ENCODE measurements around the gene CD300A.

The CD300A gene

DNA sequence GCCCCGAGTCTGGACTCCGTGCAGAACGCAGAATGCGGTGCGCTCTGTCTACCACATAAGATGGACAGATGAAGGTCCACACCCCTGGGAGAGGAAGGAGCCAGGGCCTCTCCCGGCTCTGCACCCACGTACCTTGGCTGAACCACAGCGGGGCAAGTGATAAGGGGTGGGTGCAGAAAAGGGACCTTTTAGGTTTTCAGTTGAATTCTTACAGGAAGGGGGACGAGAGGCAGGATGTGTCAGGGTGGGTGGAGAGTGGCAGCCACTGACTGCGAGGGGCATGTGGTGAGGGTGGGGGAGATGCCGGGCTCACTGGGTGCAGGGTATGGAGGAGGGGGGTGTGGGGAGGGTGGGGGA lies 372 bp downstream of the CD300A start:
- H3K36me3 ChIP-seq (ENCODE audit: control insufficient read depth in 2 of 2, insufficient read depth in 1 of 2, low read length in 2 of 2), result no peaks in the 10 kb centered on the region; a peak in 1 of 3 replicates
- POLR2A ChIA-PET, result no interaction called here
- H3K9me3 ChIP-seq (ENCODE audit: control insufficient read depth, insufficient read depth, low read depth, low read length), result no peaks in the 10 kb centered on the region
- no peak overlapping the region for H3K27ac ChIP-seq (ENCODE audit: extremely low read depth, low read depth, low read length)
- H3K4me3 ChIP-seq (ENCODE audit: low read depth, low read length), result no peak overlapping the region
- CTCF ChIA-PET, result interaction anchor here (0.8 to 1.2 kb wide), 4 partner anchors 11 to 88 kb away, joined by 3 to 6 read pairs (median 4); no protein-coding TSS in a partner anchor
- TF ChIP-seq, protein P1, sequence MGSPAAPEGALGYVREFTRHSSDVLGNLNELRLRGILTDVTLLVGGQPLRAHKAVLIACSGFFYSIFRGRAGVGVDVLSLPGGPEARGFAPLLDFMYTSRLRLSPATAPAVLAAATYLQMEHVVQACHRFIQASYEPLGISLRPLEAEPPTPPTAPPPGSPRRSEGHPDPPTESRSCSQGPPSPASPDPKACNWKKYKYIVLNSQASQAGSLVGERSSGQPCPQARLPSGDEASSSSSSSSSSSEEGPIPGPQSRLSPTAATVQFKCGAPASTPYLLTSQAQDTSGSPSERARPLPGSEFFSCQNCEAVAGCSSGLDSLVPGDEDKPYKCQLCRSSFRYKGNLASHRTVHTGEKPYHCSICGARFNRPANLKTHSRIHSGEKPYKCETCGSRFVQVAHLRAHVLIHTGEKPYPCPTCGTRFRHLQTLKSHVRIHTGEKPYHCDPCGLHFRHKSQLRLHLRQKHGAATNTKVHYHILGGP (tag by site-specific recombination; IDR thresholded peaks at IDR 0.05), result no peak
- TF ChIP-seq ZNF175 (tag by site-specific recombination; IDR thresholded peaks at IDR 0.05) (no peak), ZNF239 (tag by site-specific recombination; IDR thresholded peaks at IDR 0.05) (no peak), ZNF510 (tag by site-specific recombination; IDR thresholded peaks at IDR 0.05; ENCODE audit: insufficient replicate concordance) (no peak), ZNF549 (tag by site-specific recombination; IDR thresholded peaks at IDR 0.05) (no peak), ZNF626 (tag by site-specific recombination; IDR thresholded peaks at IDR 0.05) (no peak), SP7 (tag by site-specific recombination; IDR thresholded peaks at IDR 0.05) (no peak), ZNF785 (tag by site-specific recombination; IDR thresholded peaks at IDR 0.05) (no peak), ZNF529 (tag by site-specific recombination; IDR thresholded peaks at IDR 0.05; ENCODE audit: insufficient replicate concordance) (no peak), ZNF416 (tag by site-specific recombination; IDR thresholded peaks at IDR 0.05) (no peak), ZNF354C (tag by site-specific recombination; IDR thresholded peaks at IDR 0.05; ENCODE audit: borderline replicate concordance, low read depth) (no peak)
- TF ChIP-seq, protein P2, sequence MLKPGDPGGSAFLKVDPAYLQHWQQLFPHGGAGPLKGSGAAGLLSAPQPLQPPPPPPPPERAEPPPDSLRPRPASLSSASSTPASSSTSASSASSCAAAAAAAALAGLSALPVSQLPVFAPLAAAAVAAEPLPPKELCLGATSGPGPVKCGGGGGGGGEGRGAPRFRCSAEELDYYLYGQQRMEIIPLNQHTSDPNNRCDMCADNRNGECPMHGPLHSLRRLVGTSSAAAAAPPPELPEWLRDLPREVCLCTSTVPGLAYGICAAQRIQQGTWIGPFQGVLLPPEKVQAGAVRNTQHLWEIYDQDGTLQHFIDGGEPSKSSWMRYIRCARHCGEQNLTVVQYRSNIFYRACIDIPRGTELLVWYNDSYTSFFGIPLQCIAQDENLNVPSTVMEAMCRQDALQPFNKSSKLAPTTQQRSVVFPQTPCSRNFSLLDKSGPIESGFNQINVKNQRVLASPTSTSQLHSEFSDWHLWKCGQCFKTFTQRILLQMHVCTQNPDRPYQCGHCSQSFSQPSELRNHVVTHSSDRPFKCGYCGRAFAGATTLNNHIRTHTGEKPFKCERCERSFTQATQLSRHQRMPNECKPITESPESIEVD (tag by site-specific recombination; IDR thresholded peaks at IDR 0.05), result no peak
- H3K4me1 ChIP-seq (ENCODE audit: control insufficient read depth, insufficient read depth, low read length), result no peaks in the 10 kb centered on the region

DNA sequence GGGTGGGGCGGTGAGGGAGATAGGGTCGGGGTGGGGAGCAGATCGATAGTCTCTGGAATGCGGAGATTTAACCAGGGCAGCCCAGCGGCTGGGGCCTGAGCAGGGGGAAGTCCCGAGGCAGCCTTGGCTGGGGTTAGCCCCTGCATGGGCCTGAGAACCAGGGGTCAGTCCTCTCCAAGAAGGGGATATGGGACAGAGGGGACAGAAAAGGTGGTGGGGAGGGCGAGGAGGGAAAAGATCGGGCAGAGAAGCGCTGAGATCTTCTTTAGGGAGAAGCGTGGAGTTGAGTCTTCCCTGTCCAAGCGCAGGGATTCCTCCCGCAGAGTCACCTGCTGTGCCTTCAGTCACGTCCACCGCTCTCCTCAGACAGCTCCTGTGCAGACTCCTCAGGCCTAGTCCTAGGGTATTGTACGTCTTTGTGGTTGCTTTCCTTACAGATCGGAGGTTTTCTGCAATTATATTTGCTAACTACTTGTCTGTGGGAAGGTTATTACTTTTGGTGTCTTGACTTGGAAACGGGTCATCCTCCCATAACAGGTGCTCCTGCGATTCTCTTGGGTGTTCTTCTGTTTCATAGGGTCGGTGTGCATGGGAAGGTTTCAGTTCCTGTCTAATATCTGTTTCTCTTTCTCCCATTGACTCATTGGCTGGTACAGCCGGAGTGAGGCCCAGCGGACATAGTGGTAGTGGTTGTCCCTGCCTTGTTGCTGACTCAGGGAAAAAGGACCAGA lies 952 bp downstream of the CD300A start:
- Histone ChIP-seq H3K4me1 (ENCODE audit: control insufficient read depth, insufficient read depth, low read length) (no peaks in the 10 kb centered on the region), H3K9me3 (ENCODE audit: control insufficient read depth, insufficient read depth, low read depth, low read length) (no peaks in the 10 kb centered on the region), H3K4me3 (ENCODE audit: low read depth, low read length) (no peak overlapping the region), H3K36me3 (ENCODE audit: control insufficient read depth in 2 of 2, insufficient read depth in 1 of 2, low read length in 2 of 2) (no peaks in the 10 kb centered on the region; a peak in 1 of 3 replicates), H3K27ac (ENCODE audit: extremely low read depth, low read depth, low read length) (no peak overlapping the region)
- CTCF ChIA-PET, result interaction anchor here (0.8 to 2.0 kb wide), 6 partner anchors 9 to 99 kb away, joined by 3 to 9 read pairs (median 4); no protein-coding TSS in a partner anchor
- POLR2A ChIA-PET, result no interaction called here
- TF ChIP-seq ZNF146 (tag by site-specific recombination; IDR thresholded peaks at IDR 0.05) (no peak), OVOL3 (tag by site-specific recombination; IDR thresholded peaks at IDR 0.05) (no peak), ZNF664 (tag by site-specific recombination; IDR thresholded peaks at IDR 0.05) (no peak), KLF10 (tag by site-specific recombination; IDR thresholded peaks at IDR 0.05) (no peak), ZNF155 (tag by site-specific recombination; IDR thresholded peaks at IDR 0.05) (no peak), ZNF701 (tag by site-specific recombination; IDR thresholded peaks at IDR 0.05) (no peak), ZNF223 (tag by site-specific recombination; IDR thresholded peaks at IDR 0.05) (no peak), ZBTB1 (tag by site-specific recombination; IDR thresholded peaks at IDR 0.05) (no peak), ZFP69B (tag by site-specific recombination; IDR thresholded peaks at IDR 0.05) (no peak), ZNF202 (tag by site-specific recombination; IDR thresholded peaks at IDR 0.05; ENCODE audit: borderline replicate concordance) (no peak), ZNF585B (tag by site-specific recombination; IDR thresholded peaks at IDR 0.05) (no peak), ZNF549 (tag by site-specific recombination; IDR thresholded peaks at IDR 0.05) (no peak), ZNF610 (tag by site-specific recombination; IDR thresholded peaks at IDR 0.05; ENCODE audit: borderline replicate concordance) (no peak)
- TF ChIP-seq, protein P3, sequence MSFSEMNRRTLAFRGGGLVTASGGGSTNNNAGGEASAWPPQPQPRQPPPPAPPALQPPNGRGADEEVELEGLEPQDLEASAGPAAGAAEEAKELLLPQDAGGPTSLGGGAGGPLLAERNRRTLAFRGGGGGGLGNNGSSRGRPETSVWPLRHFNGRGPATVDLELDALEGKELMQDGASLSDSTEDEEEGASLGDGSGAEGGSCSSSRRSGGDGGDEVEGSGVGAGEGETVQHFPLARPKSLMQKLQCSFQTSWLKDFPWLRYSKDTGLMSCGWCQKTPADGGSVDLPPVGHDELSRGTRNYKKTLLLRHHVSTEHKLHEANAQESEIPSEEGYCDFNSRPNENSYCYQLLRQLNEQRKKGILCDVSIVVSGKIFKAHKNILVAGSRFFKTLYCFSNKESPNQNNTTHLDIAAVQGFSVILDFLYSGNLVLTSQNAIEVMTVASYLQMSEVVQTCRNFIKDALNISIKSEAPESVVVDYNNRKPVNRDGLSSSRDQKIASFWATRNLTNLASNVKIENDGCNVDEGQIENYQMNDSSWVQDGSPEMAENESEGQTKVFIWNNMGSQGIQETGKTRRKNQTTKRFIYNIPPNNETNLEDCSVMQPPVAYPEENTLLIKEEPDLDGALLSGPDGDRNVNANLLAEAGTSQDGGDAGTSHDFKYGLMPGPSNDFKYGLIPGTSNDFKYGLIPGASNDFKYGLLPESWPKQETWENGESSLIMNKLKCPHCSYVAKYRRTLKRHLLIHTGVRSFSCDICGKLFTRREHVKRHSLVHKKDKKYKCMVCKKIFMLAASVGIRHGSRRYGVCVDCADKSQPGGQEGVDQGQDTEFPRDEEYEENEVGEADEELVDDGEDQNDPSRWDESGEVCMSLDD (tag by site-specific recombination; IDR thresholded peaks at IDR 0.05), result no peak
- TF ChIP-seq, protein P4, sequence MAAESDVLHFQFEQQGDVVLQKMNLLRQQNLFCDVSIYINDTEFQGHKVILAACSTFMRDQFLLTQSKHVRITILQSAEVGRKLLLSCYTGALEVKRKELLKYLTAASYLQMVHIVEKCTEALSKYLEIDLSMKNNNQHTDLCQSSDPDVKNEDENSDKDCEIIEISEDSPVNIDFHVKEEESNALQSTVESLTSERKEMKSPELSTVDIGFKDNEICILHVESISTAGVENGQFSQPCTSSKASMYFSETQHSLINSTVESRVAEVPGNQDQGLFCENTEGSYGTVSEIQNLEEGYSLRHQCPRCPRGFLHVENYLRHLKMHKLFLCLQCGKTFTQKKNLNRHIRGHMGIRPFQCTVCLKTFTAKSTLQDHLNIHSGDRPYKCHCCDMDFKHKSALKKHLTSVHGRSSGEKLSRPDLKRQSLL (tag by site-specific recombination; IDR thresholded peaks at IDR 0.05), result no peak
- TF ChIP-seq, protein P5, sequence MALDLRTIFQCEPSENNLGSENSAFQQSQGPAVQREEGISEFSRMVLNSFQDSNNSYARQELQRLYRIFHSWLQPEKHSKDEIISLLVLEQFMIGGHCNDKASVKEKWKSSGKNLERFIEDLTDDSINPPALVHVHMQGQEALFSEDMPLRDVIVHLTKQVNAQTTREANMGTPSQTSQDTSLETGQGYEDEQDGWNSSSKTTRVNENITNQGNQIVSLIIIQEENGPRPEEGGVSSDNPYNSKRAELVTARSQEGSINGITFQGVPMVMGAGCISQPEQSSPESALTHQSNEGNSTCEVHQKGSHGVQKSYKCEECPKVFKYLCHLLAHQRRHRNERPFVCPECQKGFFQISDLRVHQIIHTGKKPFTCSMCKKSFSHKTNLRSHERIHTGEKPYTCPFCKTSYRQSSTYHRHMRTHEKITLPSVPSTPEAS (tag by site-specific recombination; IDR thresholded peaks at IDR 0.05), result no peak
